8988T (cell line): ENCODE results near the gene HCFC1.

Experiments
- DNase-seq: peaks from one replicate; pipeline ENCODE4 v3.0.0; 2011

HCFC1 gene

GRCh38 chrX:153937056-153937455 lies 34.6 kb downstream of the HCFC1 start:
- DNase-seq = no peak

- DNase-seq = no peak
These were observed 36.2 kb downstream of the HCFC1 start for GRCh38 chrX:153935326-153935851.

- peak; percentile 98 for DNase-seq
These were observed 36.8 kb downstream of the HCFC1 start, which contains the start of gene NAA10 for GRCh38 chrX:153934762-153935325. NAA10 (minus strand) TSS chrX:153935037; CDS start chrX:153934904, 133 bp downstream.

GRCh38 chrX:153934148-153934761 lies 37.4 kb downstream of the HCFC1 start:
- no peak for DNase-seq

GRCh38 chrX:153933748-153934147 lies 37.9 kb downstream of the HCFC1 start:
- no peak for DNase-seq

GRCh38 chrX:153932220-153932915 lies 39.2 kb downstream of the HCFC1 start:
- DNase-seq = no peak

GRCh38 chrX:153931748-153932147 lies 39.9 kb downstream of the HCFC1 start:
- DNase-seq = no peak

GRCh38 chrX:153931151-153931550 lies 40.5 kb downstream of the HCFC1 start:
- DNase-seq = no peak

GRCh38 chrX:153930011-153930910 lies 41.4 kb downstream of the HCFC1 start:
- DNase-seq = no peak

- no peak for DNase-seq
These were observed 42.0 kb downstream of the HCFC1 start for GRCh38 chrX:153929576-153929975.

- DNase-seq = no peak
These were observed 42.8 kb downstream of the HCFC1 start for GRCh38 chrX:153928846-153929245.

- DNase-seq = peak; percentile 100
These were observed 43.5 kb downstream of the HCFC1 start for GRCh38 chrX:153927922-153928760.

GRCh38 chrX:153927672-153927921 lies 44.0 kb downstream of the HCFC1 start:
- DNase-seq = peak; percentile 52

- DNase-seq = peak; percentile 49
These were observed 44.6 kb downstream of the HCFC1 start for GRCh38 chrX:153926858-153927671.

GRCh38 chrX:153926552-153926857 lies 45.1 kb downstream of the HCFC1 start:
- no peak for DNase-seq

- DNase-seq = no peak
These were observed 45.7 kb downstream of the HCFC1 start, which contains the start of gene ARHGAP4 for GRCh38 chrX:153925739-153926551. ARHGAP4 (minus strand) TSS chrX:153926264; CDS start chrX:153926202, 62 bp downstream.

- no peak for DNase-seq
These were observed 46.3 kb downstream of the HCFC1 start for GRCh38 chrX:153925387-153925738.

GRCh38 chrX:153924149-153924861 lies 47.3 kb downstream of the HCFC1 start:
- peak; percentile 94 for DNase-seq

- DNase-seq = peak; percentile 92
These were observed 48.4 kb downstream of the HCFC1 start for GRCh38 chrX:153922932-153923857.
